H1 (cell line): ENCODE measurements around the gene RNF157. TPM values are rescaled to one million over a fixed set of nuclear protein-coding genes. Genes with fewer than 3 reads are reported as not detected.

Source experiments
- CTCF ChIA-PET: fragments of 300-600 bp; sonication (Branson Sonifier 250); formaldehyde crosslinking; loops from one replicate; lab custom pipeline; 2021; ENCODE audit not compliant: partially characterized antibody; lab: Charles Lee
- POLR2A ChIA-PET: fragments of 300-600 bp; sonication (Branson Sonifier 250); formaldehyde crosslinking; loops from one replicate; lab custom pipeline; 2021; ENCODE audit warnings: inconsistent platforms; ENCODE audit not compliant: partially characterized antibody; lab: Charles Lee
- DNase-seq, 2 experiments: peaks; one replicate each; pipeline versions ENCODE4 v3.0.0 to v3.0.0-alpha.2; 2010 to 2022; ENCODE audit warnings: low spot score in 2 of 2, low read depth in 1 of 2, mixed read lengths in 1 of 2
- FAIRE-seq: peaks from 2 replicates; lab custom pipeline; 2011; peaks lifted over from hg19 to GRCh38; lab: Jason Lieb, UNC
- H2AFZ ChIP-seq: 2 replicates; pipeline ENCODE4 v1.8.1; 2012; ENCODE audit warnings: low read length, inconsistent platforms
- H2AK5ac ChIP-seq: 2 replicates; pipeline ENCODE4 v1.6.1; 2013; ENCODE audit warnings: low read depth, low read length
- H2BK120ac ChIP-seq: replicated peaks from 2 replicates; pipeline ENCODE3; 2013; ENCODE audit warnings: low read depth, low read length, inconsistent platforms
- H2BK12ac ChIP-seq: 2 replicates; pipeline ENCODE4 v1.6.1; 2013; ENCODE audit warnings: low read depth, low read length
- H2BK15ac ChIP-seq: 2 replicates; pipeline ENCODE4 v1.6.1; 2013; ENCODE audit warnings: low read length
- H2BK20ac ChIP-seq: 2 replicates; pipeline ENCODE4 v1.6.1; 2013; ENCODE audit warnings: low read length
- H2BK5ac ChIP-seq: 2 replicates; pipeline ENCODE4 v1.6.1; 2013; ENCODE audit warnings: low read depth, low read length
- H3K14ac ChIP-seq: 2 replicates; pipeline ENCODE4 v1.6.1; 2013; ENCODE audit warnings: inconsistent platforms; ENCODE audit not compliant: insufficient read length
- H3K18ac ChIP-seq: 2 replicates; pipeline ENCODE4 v1.6.1; 2013; ENCODE audit warnings: low read length; ENCODE audit errors: extremely low read depth
- H3K23ac ChIP-seq: 2 replicates; pipeline ENCODE4 v1.6.1; 2013; ENCODE audit warnings: inconsistent platforms; ENCODE audit not compliant: insufficient read length
- H3K23me2 ChIP-seq: 2 replicates; pipeline ENCODE4 v1.6.1; 2013; ENCODE audit warnings: low read depth, low read length
- H3K27ac ChIP-seq: 2 replicates; pipeline ENCODE4 v1.6.1; 2011; ENCODE audit warnings: low read depth, low read length, inconsistent platforms
- H3K27me3 ChIP-seq, 4 experiments: replicated peaks in 1 of 4; 1 replicate in 1 of 4; 2 replicates in 3 of 4; pipeline versions ENCODE4 v1.6.1 to v1.8.1; 2011 to 2013; ENCODE audit warnings: low read length in 3 of 4, mild to moderate bottlenecking in 3 of 4, inconsistent platforms in 2 of 4, mixed read lengths in 2 of 4, moderate library complexity in 1 of 4; ENCODE audit not compliant: control insufficient read depth in 3 of 4, insufficient read depth in 3 of 4; ENCODE audit errors: extremely low read depth in 1 of 4
- H3K36me3 ChIP-seq, 4 experiments: 2 replicates each; pipeline versions ENCODE4 v1.6.1 to v1.8.1; 2011 to 2013; ENCODE audit warnings: mild to moderate bottlenecking in 4 of 4, low read length in 3 of 4, moderate library complexity in 2 of 4, control low read depth in 1 of 4, inconsistent platforms in 1 of 4; ENCODE audit not compliant: insufficient read depth in 4 of 4, control insufficient read depth in 2 of 4
- H3K4ac ChIP-seq: replicated peaks from 2 replicates; pipeline ENCODE3; 2013; ENCODE audit warnings: low read length, low read depth, mixed read lengths, inconsistent platforms; ENCODE audit not compliant: insufficient read length
- H3K4me1 ChIP-seq, 4 experiments: replicated peaks in 1 of 4; 1 replicate in 1 of 4; 2 replicates in 3 of 4; pipeline versions ENCODE4 v1.6.1 to v1.8.1; 2011 to 2013; ENCODE audit warnings: low read length in 3 of 4, inconsistent platforms in 2 of 4, mixed read lengths in 1 of 4; ENCODE audit not compliant: insufficient read depth in 4 of 4, control insufficient read depth in 3 of 4
- H3K4me2 ChIP-seq, 2 experiments: 2 replicates each; pipeline versions ENCODE4 v1.6.1 to v1.8.1; 2011 to 2013; ENCODE audit warnings: low read depth in 2 of 2, low read length in 2 of 2, control low read depth in 1 of 2, inconsistent platforms in 1 of 2, mild to moderate bottlenecking in 1 of 2; ENCODE audit not compliant: insufficient read depth in 1 of 2
- H3K4me3 ChIP-seq, 4 experiments: fragments of 200-600, 300-600 bp in 1 of 4; sonication (generic), shearing (Covaris generic), sonication (Bioruptor Twin) in 1 of 4; 2 replicates each; pipeline versions ENCODE4 v1.5.1 to v1.8.1; 2011 to 2016; ENCODE audit warnings: low read length in 4 of 4, low read depth in 3 of 4, control low read depth in 2 of 4, inconsistent platforms in 2 of 4, mild to moderate bottlenecking in 2 of 4, mixed read lengths in 1 of 4, moderate library complexity in 1 of 4; ENCODE audit not compliant: insufficient read depth in 2 of 4; ENCODE audit errors: extremely low read depth in 1 of 4
- H3K56ac ChIP-seq: replicated peaks from 2 replicates; pipeline ENCODE3; 2013; ENCODE audit warnings: low read depth, mild to moderate bottlenecking, mixed read lengths, low read length, inconsistent platforms; ENCODE audit not compliant: insufficient read length
- H3K79me1 ChIP-seq: 2 replicates; pipeline ENCODE4 v1.6.1; 2013; ENCODE audit warnings: low read depth, low read length, control low read depth
- H3K79me2 ChIP-seq, 2 experiments: 2 replicates each; pipeline versions ENCODE4 v1.6.1 to v1.8.1; 2012 to 2013; ENCODE audit warnings: low read length in 2 of 2, mild to moderate bottlenecking in 2 of 2, inconsistent platforms in 1 of 2; ENCODE audit not compliant: insufficient read depth in 2 of 2, control insufficient read depth in 1 of 2
- H3K9ac ChIP-seq, 4 experiments: replicated peaks in 1 of 4; 1 replicate in 1 of 4; 2 replicates in 3 of 4; pipeline versions ENCODE4 v1.6.1 to v1.8.1; 2011 to 2013; ENCODE audit warnings: low read depth in 3 of 4, low read length in 3 of 4, control low read depth in 2 of 4, mild to moderate bottlenecking in 2 of 4, moderate library complexity in 2 of 4, inconsistent platforms in 1 of 4; ENCODE audit errors: extremely low read depth in 1 of 4
- H3K9me3 ChIP-seq, 2 experiments: 2 replicates each; pipeline versions ENCODE4 v1.6.1 to v1.8.1; 2012 to 2013; ENCODE audit warnings: mild to moderate bottlenecking in 2 of 2, moderate library complexity in 2 of 2, control low read depth in 1 of 2, inconsistent platforms in 1 of 2, low read depth in 1 of 2, low read length in 1 of 2, mixed read lengths in 1 of 2; ENCODE audit not compliant: insufficient read depth in 2 of 2
- H4K20me1 ChIP-seq, 2 experiments: replicated peaks in 1 of 2; 2 replicates each; pipeline versions ENCODE3 to v1.8.1; 2011 to 2013; ENCODE audit warnings: inconsistent platforms in 2 of 2, low read length in 2 of 2, mild to moderate bottlenecking in 1 of 2; ENCODE audit not compliant: insufficient read depth in 2 of 2, control insufficient read depth in 1 of 2
- H4K5ac ChIP-seq: 2 replicates; pipeline ENCODE4 v1.6.1; 2013; ENCODE audit warnings: low read length, low read depth, mixed read lengths, inconsistent platforms; ENCODE audit not compliant: insufficient read length
- H4K8ac ChIP-seq: 2 replicates; pipeline ENCODE4 v1.8.0; 2013; ENCODE audit warnings: mild to moderate bottlenecking, moderate library complexity, low read length, inconsistent platforms; ENCODE audit not compliant: insufficient read depth; ENCODE audit errors: extremely low read depth
- H4K91ac ChIP-seq: replicated peaks from 2 replicates; pipeline ENCODE3; 2013; ENCODE audit warnings: low read length, mixed read lengths, inconsistent platforms; ENCODE audit not compliant: insufficient read length
- JUN ChIP-seq: IDR thresholded peaks from 2 replicates; pipeline ENCODE4 v1.6.1; 2011; ENCODE audit warnings: low read depth, mild to moderate bottlenecking, improper control_type of control experiment, low read length
- MAFK ChIP-seq: IDR thresholded peaks from 2 replicates; pipeline ENCODE4 v1.6.1; 2012; ENCODE audit warnings: low read depth, mild to moderate bottlenecking, improper control_type of control experiment, low read length
- POLR2A ChIP-seq, 2 experiments: IDR thresholded peaks; 1 replicate in 1 of 2; 2 replicates in 1 of 2; pipeline ENCODE4 v1.6.1; 2011; ENCODE audit warnings: low read depth in 2 of 2, low read length in 2 of 2, mild to moderate bottlenecking in 2 of 2; ENCODE audit errors: control extremely low read depth in 1 of 2
- RFX5 ChIP-seq: IDR thresholded peaks from 2 replicates; pipeline ENCODE4 v1.6.1; 2011; ENCODE audit warnings: low read depth, low read length, improper control_type of control experiment, borderline replicate concordance
- RXRA ChIP-seq: IDR thresholded peaks from 2 replicates; pipeline ENCODE4 v1.6.1; 2011; ENCODE audit warnings: low read depth, mild to moderate bottlenecking, low read length, moderate library complexity; ENCODE audit not compliant: insufficient read depth
- SIRT6 ChIP-seq: IDR thresholded peaks from one replicate; pipeline ENCODE4 v1.7.1; 2012; ENCODE audit warnings: low read length, inconsistent platforms
- SUZ12 ChIP-seq: fragments of 200-600 bp; sonication (generic); IDR thresholded peaks from 2 replicates; pipeline ENCODE4 v1.6.1; 2012; ENCODE audit warnings: mild to moderate bottlenecking, inconsistent platforms, low read length, moderate library complexity, mixed read lengths
- TBP ChIP-seq: IDR thresholded peaks from 2 replicates; pipeline ENCODE4 v1.6.1; 2011; ENCODE audit warnings: low read depth, low read length, improper control_type of control experiment
- WGBS, 2 experiments: shearing (Covaris generic) in 1 of 2; methylation state at CpG; one replicate each; pipeline versions ENCODE4 v1.1.6 to v1.1.7; 2013 to 2015; ENCODE audit warnings: low lambda C conversion rate in 2 of 2, mixed read lengths in 2 of 2, inconsistent platforms in 1 of 2, low coverage in 1 of 2, missing lambda C conversion rate in 1 of 2; ENCODE audit not compliant: insufficient replicate concordance in 2 of 2, insufficient coverage in 1 of 2, insufficient read length in 1 of 2; ENCODE audit errors: extremely low coverage in 1 of 2, missing lambda C conversion rate in 1 of 2; 5-methylcytosine and 5-hydroxymethylcytosine counted together
- polyA plus RNA-seq, 7 experiments: library from polyadenylated mRNA; depleted of rRNA in 3 of 7; stranded (reverse) in 5 of 7; unstranded in 2 of 7; fragments of >200 nt in 5 of 7; fragments of 200-250 nt in 2 of 7; gene quantifications; 1 replicate in 5 of 7; 2 replicates in 1 of 7; 4 replicates in 1 of 7; pipeline versions ENCODE4 v1.2.1 to v1.2.3, GENCODE V29; 2011 to 2013; ENCODE audit warnings: missing spikeins in 2 of 7, mixed read lengths in 2 of 7
- total RNA-seq: library from RNA; stranded (reverse); fragmentation: NEBNext Ultra II Directional; extraction: Animal tissue kit (Norgen Biotek cat#: 25700); gene quantifications from 2 replicates; pipeline ENCODE4 v1.2.1, GENCODE V29; 2021

Gene RNF157
- total and polyA plus RNA-seq, 2 of the 8 experiments (the other 6 are each of a cell fraction or from before 2014, with no cell fraction given): 13.4 to 16.7 TPM

GRCh38 chr17:76280650-76281049, 40.4 kb upstream of the RNF157 start:
- no peak overlapping the region for H2BK20ac ChIP-seq
- no peak overlapping the region for H2BK120ac ChIP-seq
- H3K14ac ChIP-seq: no peak overlapping the region
- 91% methylated on average over 15 of the region's 15 CpGs; no CpG with 5 or more reads in 1 of the 2 experiments for WGBS, 2 experiments
- no peak overlapping the region for H3K4me2 ChIP-seq
- H3K56ac ChIP-seq: no peak overlapping the region
- no peaks in the 10 kb centered on the region for H3K9me3 ChIP-seq
- CTCF ChIA-PET: interaction anchor here (0.8 to 5.6 kb wide), 34 partner anchors 9 to 275 kb away, joined by 3 to 84 read pairs (median 7); partner anchors contain the start of genes EXOC7 and UBALD2
- H3K9ac ChIP-seq: no peak overlapping the region
- H2BK5ac ChIP-seq: no peak overlapping the region
- no peak overlapping the region for H2AFZ ChIP-seq
- peaks cover 3% of the 10 kb centered on the region; the same call in 1 of the 2 replicates for H3K23me2 ChIP-seq
- H4K8ac ChIP-seq: no peak overlapping the region
- H4K91ac ChIP-seq: no peak overlapping the region
- DNase-seq (no peak), FAIRE-seq (no peak)
- peaks cover 0 to 4% (median 0%) of the 10 kb centered on the region in 4 experiments; a peak in 3 of 7 replicates for H3K4me1 ChIP-seq
- no peak overlapping the region for H3K18ac ChIP-seq
- H3K27me3 ChIP-seq: no peaks in the 10 kb centered on the region
- no peak overlapping the region for H3K4me3 ChIP-seq
- H3K27ac ChIP-seq: no peak overlapping the region
- H4K5ac ChIP-seq: no peak overlapping the region
- H3K79me1 ChIP-seq: no peaks in the 10 kb centered on the region
- no peaks in the 10 kb centered on the region for H3K79me2 ChIP-seq
- POLR2A ChIA-PET: interaction anchor here (1.3 to 1.8 kb wide), 2 partner anchors 42 to 501 kb away, joined by 3 read pairs; no protein-coding TSS in a partner anchor
- no peaks in the 10 kb centered on the region; a peak in 1 of 8 replicates for H3K36me3 ChIP-seq
- H2BK12ac ChIP-seq: no peak overlapping the region
- no peak overlapping the region for H3K23ac ChIP-seq
- no peak overlapping the region for H2AK5ac ChIP-seq
- no peak overlapping the region for H2BK15ac ChIP-seq
- no peak overlapping the region for H3K4ac ChIP-seq
- peaks cover 0 to 6% of the 10 kb centered on the region in 2 experiments for H4K20me1 ChIP-seq
- TF ChIP-seq POLR2A (IDR thresholded peaks at IDR 0.05; ENCODE audit: control extremely low read depth in 1 of 2, low read depth in 2 of 2, low read length in 2 of 2) (no peak), RXRA (no peak), MAFK (no peak), SIRT6 (no peak), RFX5 (no peak), SUZ12 (no peak), TBP (no peak), JUN (no peak)
